Endothelial cell of umbilical vein (primary cell): Measurements from ENCODE around the gene CLCN3. TPM values are rescaled to one million over a fixed set of nuclear protein-coding genes. Genes with fewer than 3 reads are reported as not detected.
"Not testable (repeated sequence)": the region's sequence is repeated elsewhere in the genome, so short reads cannot be mapped to it uniquely, and the experiment has no call there.

Experiments
- BruUV-seq: library from RNA; stranded (reverse); fragments of 400-500 nt; replicated peaks from 2 replicates; lab custom pipeline; 2021; lab: Mats Ljungman, UMichigan
- CTCF ChIA-PET: fragments of 300-600, 350-600 bp; sonication (Branson Sonifier 250); formaldehyde crosslinking; loops from one replicate; lab custom pipeline; 2021; ENCODE audit warnings: antibody characterized with exemption, inconsistent platforms; lab: Charles Lee
- POLR2A ChIA-PET: fragments of 300-600, 350-600 bp; sonication (Branson Sonifier 250); formaldehyde crosslinking; loops from one replicate; lab custom pipeline; 2021; ENCODE audit warnings: antibody characterized with exemption, inconsistent platforms; lab: Charles Lee
- DNase-seq: peaks from one replicate; pipeline ENCODE4 v3.0.0-alpha.2; 2011; ENCODE audit warnings: low read depth, low spot score
- FAIRE-seq: peaks from 2 replicates; lab custom pipeline; 2011; peaks lifted over from hg19 to GRCh38; lab: Jason Lieb, UNC
- H2AFZ ChIP-seq: 2 replicates; pipeline ENCODE4 v1.6.0; 2012; ENCODE audit warnings: low read depth, low read length, control low read depth, inconsistent platforms
- H3K27ac ChIP-seq: 2 replicates; pipeline ENCODE4 v1.5.1; 2011; ENCODE audit warnings: low read depth, mild to moderate bottlenecking, control low read depth, low read length, moderate library complexity; ENCODE audit not compliant: insufficient read depth
- H3K27me3 ChIP-seq, 2 experiments: 2 replicates each; pipeline versions ENCODE4 v1.6.0 to v1.6.1; 2011; ENCODE audit warnings: low read length in 2 of 2, mixed read lengths in 1 of 2; ENCODE audit not compliant: control insufficient read depth in 2 of 2, insufficient read depth in 2 of 2
- H3K36me3 ChIP-seq, 2 experiments: 2 replicates in 1 of 2; 3 replicates in 1 of 2; pipeline ENCODE4 v1.5.1; 2011; ENCODE audit warnings: low read length in 2 of 2, mild to moderate bottlenecking in 1 of 2, moderate library complexity in 1 of 2; ENCODE audit not compliant: control insufficient read depth in 2 of 2, insufficient read depth in 2 of 2; ENCODE audit errors: extremely low read depth in 1 of 2
- H3K4me1 ChIP-seq: 3 replicates; pipeline ENCODE4 v1.5.1; 2011; ENCODE audit warnings: mild to moderate bottlenecking, low read length; ENCODE audit not compliant: control insufficient read depth, insufficient read depth; ENCODE audit errors: extremely low read depth
- H3K4me2 ChIP-seq: 2 replicates; pipeline ENCODE4 v1.6.1; 2011; ENCODE audit warnings: low read length, control low read depth, mixed read lengths; ENCODE audit not compliant: insufficient read depth
- H3K4me3 ChIP-seq, 3 experiments: fragments of 200-600 bp in 1 of 3; sonication (generic), shearing (Covaris generic) in 1 of 3; replicated peaks in 1 of 3; 2 replicates each; pipeline ENCODE4 v1.5.1; 2011 to 2016; ENCODE audit warnings: control low read depth in 3 of 3, low read length in 3 of 3, mild to moderate bottlenecking in 2 of 3, inconsistent platforms in 1 of 3, low read depth in 1 of 3, moderate library complexity in 1 of 3; ENCODE audit not compliant: insufficient read depth in 1 of 3
- H3K79me2 ChIP-seq: 2 replicates; pipeline ENCODE4 v1.6.0; 2012; ENCODE audit warnings: low read length, inconsistent platforms; ENCODE audit not compliant: control insufficient read depth, insufficient read depth
- H3K9ac ChIP-seq: replicated peaks from 2 replicates; pipeline ENCODE3; 2011; ENCODE audit warnings: low read length, control low read depth; ENCODE audit not compliant: insufficient read depth; ENCODE audit errors: extremely low read depth
- H3K9me1 ChIP-seq: replicated peaks from 3 replicates; pipeline ENCODE4 v1.6.0; 2011; ENCODE audit warnings: mild to moderate bottlenecking, low read length; ENCODE audit not compliant: control insufficient read depth, insufficient read depth; ENCODE audit errors: extremely low read depth
- H3K9me3 ChIP-seq: replicated peaks from 2 replicates; pipeline ENCODE4 v1.5.1; 2012; ENCODE audit warnings: low read length, inconsistent platforms; ENCODE audit not compliant: control insufficient read depth, insufficient read depth
- H4K20me1 ChIP-seq: replicated peaks from 2 replicates; pipeline ENCODE3; 2011; ENCODE audit warnings: mild to moderate bottlenecking, low read length; ENCODE audit not compliant: control insufficient read depth, insufficient read depth; ENCODE audit errors: extremely low read depth
- EZH2 ChIP-seq: IDR thresholded peaks from 2 replicates; pipeline ENCODE4 v1.6.1; 2012; ENCODE audit warnings: borderline replicate concordance, low read depth, mild to moderate bottlenecking, moderate library complexity, low read length, inconsistent platforms; ENCODE audit not compliant: severe bottlenecking
- FOS ChIP-seq: IDR thresholded peaks from 2 replicates; pipeline ENCODE4 v1.6.1; 2011; ENCODE audit warnings: mild to moderate bottlenecking, low read length, moderate library complexity, borderline replicate concordance; ENCODE audit not compliant: insufficient read depth
- GATA2 ChIP-seq: IDR thresholded peaks from 2 replicates; pipeline ENCODE4 v1.7.0; 2011; ENCODE audit warnings: low read depth, mild to moderate bottlenecking, moderate library complexity, mixed read lengths, low read length; ENCODE audit not compliant: insufficient read length, insufficient read depth
- JUN ChIP-seq: IDR thresholded peaks from 2 replicates; pipeline ENCODE4 v1.6.1; 2011; ENCODE audit warnings: borderline replicate concordance, low read depth; ENCODE audit not compliant: insufficient read length, insufficient read depth
- MYC ChIP-seq: IDR thresholded peaks from one replicate; pipeline ENCODE4 v1.6.1; 2011; ENCODE audit warnings: mild to moderate bottlenecking, low read depth, low read length
- POLR2A ChIP-seq: IDR thresholded peaks from 2 replicates; pipeline ENCODE4 v1.6.1; 2012; ENCODE audit warnings: low read depth, mild to moderate bottlenecking, control low read depth, low read length
- POLR2AphosphoS5 ChIP-seq: IDR thresholded peaks from 2 replicates; pipeline ENCODE4 v1.6.1; 2012; ENCODE audit warnings: low read depth, mild to moderate bottlenecking, control low read depth, low read length, moderate library complexity; ENCODE audit not compliant: insufficient read depth
- dilution Hi-C: fragments of 300-500 bp; cut with MboI; formaldehyde crosslinking; loops from one replicate; pipeline ENCODE4 v1.15.0; 2019; ENCODE audit warnings: low sequenced_read_pairs; ENCODE audit not compliant: extremely low pct_ligation_motif_present
- intact Hi-C: fragments of 100-400 bp; cut with micrococcal nuclease; formaldehyde crosslinking; loops from one replicate; pipeline ENCODE4 v1.10.0; 2022
- polyA plus RNA-seq, 4 experiments: library from polyadenylated mRNA; depleted of rRNA in 3 of 4; stranded (reverse) in 3 of 4; unstranded in 1 of 4; fragments of >200 nt; gene quantifications; 2 replicates each; pipeline versions ENCODE4 v1.2.1 to v1.2.3, GENCODE V29; 2011 to 2012; ENCODE audit warnings: missing spikeins in 1 of 4
- total RNA-seq: library from RNA; stranded (reverse); gene quantifications from 2 replicates; pipeline ENCODE4 v1.2.3, GENCODE V29; 2021
- TF ChIP-seq, protein P1 (sequence below): IDR thresholded peaks from 2 replicates; pipeline ENCODE4 v1.6.1; 2011; ENCODE audit not compliant: insufficient read depth, insufficient read length
- TF ChIP-seq, protein P2 (sequence below), 2 donors: IDR thresholded peaks; 1 replicate in 1 of 2; 2 replicates in 1 of 2; pipeline ENCODE4 v1.5.1; 2011; ENCODE audit warnings: low read length in 2 of 2, mild to moderate bottlenecking in 2 of 2, moderate library complexity in 2 of 2, control low read depth in 1 of 2, inconsistent platforms in 1 of 2, low read depth in 1 of 2; ENCODE audit not compliant: insufficient read depth in 1 of 2; ENCODE audit errors: extremely low read depth in 1 of 2

CLCN3 gene
- total and polyA plus RNA-seq, 2 donors (not counting 3 experiments of a cell fraction or from before 2014, with no cell fraction given), result 16.5 to 51.4 TPM

DNA sequence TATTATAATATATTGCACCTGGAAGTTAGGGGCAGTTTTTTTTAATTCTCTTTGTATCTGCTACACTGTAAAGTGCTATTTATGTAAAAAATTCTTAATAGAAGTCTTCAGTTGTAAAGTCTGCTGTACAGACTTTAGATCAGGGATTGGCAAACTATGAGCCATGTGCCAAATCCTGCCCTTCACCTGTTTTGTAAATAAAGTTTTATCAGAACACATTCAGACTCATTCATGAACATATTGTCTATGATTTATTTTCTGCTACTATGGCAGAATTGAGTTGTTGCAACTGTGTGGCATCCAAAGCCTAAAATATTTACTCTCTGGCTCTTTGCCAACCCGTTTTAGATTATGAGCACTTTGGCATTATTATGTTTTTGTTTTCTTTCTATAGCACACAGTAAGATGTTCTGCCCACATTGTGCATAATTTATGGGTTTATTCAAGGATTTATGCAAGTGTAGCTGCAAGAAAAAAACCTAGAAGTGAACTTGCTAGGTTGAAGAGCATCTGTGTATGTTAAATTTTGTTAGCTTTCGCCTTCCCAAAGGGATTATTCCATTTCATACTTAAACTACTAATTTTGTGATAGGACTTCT is 56.9 kb downstream of the CLCN3 start:
- Histone ChIP-seq H3K9ac (no peak overlapping the region), H3K9me3 (no peaks in the 10 kb centered on the region), H3K36me3 (no peaks in the 10 kb centered on the region), H3K4me1 (no peaks in the 10 kb centered on the region), H3K4me2 (no peak overlapping the region), H2AFZ (no peak overlapping the region), H3K27ac (no peak overlapping the region), H3K27me3 (no peaks in the 10 kb centered on the region), H4K20me1 (no peaks in the 10 kb centered on the region), H3K9me1 (no peaks in the 10 kb centered on the region), H3K79me2 (peaks cover 2% of the 10 kb centered on the region), H3K4me3 (no peak overlapping the region)
- no TSS peak for BruUV-seq
- CTCF ChIA-PET, result interaction anchor here (0.9 to 1.5 kb wide), 2 partner anchors 64 to 111 kb away, joined by 4 read pairs; no protein-coding TSS in a partner anchor
- POLR2A ChIA-PET, result no interaction called here
- dilution Hi-C loops, result no loop called here
- FAIRE-seq, result no peak
- intact Hi-C loops, result no loop called here
- DNase-seq, result no peak
- TF ChIP-seq MYC (no peak), FOS (no peak), POLR2AphosphoS5 (no peak), GATA2 (no peak), JUN (no peak), EZH2 (no peak), POLR2A (no peak)
- TF ChIP-seq, protein P1, sequence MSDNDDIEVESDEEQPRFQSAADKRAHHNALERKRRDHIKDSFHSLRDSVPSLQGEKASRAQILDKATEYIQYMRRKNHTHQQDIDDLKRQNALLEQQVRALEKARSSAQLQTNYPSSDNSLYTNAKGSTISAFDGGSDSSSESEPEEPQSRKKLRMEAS, result no peak
- TF ChIP-seq, protein P2, sequence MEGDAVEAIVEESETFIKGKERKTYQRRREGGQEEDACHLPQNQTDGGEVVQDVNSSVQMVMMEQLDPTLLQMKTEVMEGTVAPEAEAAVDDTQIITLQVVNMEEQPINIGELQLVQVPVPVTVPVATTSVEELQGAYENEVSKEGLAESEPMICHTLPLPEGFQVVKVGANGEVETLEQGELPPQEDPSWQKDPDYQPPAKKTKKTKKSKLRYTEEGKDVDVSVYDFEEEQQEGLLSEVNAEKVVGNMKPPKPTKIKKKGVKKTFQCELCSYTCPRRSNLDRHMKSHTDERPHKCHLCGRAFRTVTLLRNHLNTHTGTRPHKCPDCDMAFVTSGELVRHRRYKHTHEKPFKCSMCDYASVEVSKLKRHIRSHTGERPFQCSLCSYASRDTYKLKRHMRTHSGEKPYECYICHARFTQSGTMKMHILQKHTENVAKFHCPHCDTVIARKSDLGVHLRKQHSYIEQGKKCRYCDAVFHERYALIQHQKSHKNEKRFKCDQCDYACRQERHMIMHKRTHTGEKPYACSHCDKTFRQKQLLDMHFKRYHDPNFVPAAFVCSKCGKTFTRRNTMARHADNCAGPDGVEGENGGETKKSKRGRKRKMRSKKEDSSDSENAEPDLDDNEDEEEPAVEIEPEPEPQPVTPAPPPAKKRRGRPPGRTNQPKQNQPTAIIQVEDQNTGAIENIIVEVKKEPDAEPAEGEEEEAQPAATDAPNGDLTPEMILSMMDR (IDR thresholded peaks at IDR 0.05; ENCODE audit: extremely low read depth in 1 of 2, insufficient read depth in 1 of 2, low read depth in 1 of 2, low read length in 2 of 2), result no peak

DNA sequence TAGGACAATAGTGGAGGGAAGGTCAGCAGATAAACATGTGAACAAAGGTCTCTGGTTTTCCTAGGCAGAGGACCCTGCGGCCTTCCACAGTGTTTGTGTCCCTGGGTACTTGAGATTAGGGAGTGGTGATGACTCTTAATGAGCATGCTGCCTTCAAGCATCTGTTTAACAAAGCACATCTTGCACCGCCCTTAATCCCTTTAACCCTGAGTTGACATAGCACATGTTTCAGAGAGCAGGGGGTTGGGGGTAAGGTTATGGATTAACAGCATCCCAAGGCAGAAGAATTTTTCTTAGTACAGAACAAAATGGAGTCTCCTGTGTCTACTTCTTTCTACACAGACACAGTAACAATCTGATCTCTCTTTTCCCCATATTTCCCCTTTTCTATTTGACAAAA is 58.1 kb downstream of the CLCN3 start:
- BruUV-seq, H3K9me1 ChIP-seq, intact Hi-C loops, H3K4me3 ChIP-seq, H3K27ac ChIP-seq, H2AFZ ChIP-seq, H3K27me3 ChIP-seq, H3K4me2 ChIP-seq, FAIRE-seq, H3K36me3 ChIP-seq, DNase-seq, POLR2A ChIA-PET, H3K9me3 ChIP-seq, H4K20me1 ChIP-seq, H3K79me2 ChIP-seq, H3K4me1 ChIP-seq, CTCF ChIA-PET, H3K9ac ChIP-seq, dilution Hi-C loops: not testable (repeated sequence)
